ENCODE results near the gene ASPG. TPM values are rescaled to one million over a fixed set of nuclear protein-coding genes. Genes with fewer than 3 reads are reported as not detected.

ASPG gene
- total and polyA plus RNA-seq, 4 donors = 0.50 to 1.6 (median 1.1) TPM

DNA sequence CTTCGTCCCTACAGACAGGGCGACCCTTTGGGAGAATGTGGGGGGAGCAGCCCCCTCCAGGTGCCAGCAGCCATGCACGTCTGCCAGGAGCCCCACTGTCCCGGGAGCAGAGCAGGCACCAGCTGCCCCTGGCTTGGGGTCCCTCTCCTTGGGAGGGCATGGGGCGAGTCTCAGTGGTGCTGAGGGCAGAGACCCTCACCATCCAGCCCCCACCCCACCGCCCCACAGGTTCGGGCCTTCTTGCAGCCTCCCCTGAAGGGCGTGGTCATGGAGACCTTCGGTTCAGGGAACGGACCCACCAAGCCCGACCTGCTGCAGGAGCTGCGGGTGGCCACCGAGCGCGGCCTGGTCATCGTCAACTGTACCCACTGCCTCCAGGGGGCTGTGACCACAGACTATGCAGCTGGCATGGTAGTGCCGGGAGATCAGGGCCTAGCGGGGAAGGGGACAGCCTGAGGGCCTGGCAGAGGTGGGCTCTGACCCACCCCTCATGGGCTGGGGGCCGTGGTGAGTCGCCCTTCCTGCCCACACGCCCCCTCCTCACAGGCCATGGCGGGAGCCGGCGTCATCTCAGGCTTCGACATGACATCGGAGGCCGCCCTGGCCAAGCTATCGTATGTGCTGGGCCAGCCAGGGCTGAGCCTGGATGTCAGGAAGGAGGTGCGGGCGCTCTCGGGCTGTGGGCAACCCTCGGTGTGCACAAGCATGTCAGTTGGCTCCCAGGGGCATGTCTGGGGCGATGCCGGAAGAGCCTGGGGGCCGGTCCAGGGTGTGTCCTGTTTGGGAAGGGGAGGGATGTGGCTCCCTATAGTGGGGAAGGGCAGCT, 18.8 kb downstream of the ASPG start:
- no peaks in the 10 kb centered on the region for H3K27me3 ChIP-seq (ENCODE audit: control insufficient read depth, insufficient read depth, low read length)
- no peak for DNase-seq (ENCODE audit: low read depth in 4 of 6, low spot score in 6 of 6)
- H3K4me3 ChIP-seq (ENCODE audit: low read depth, low read length) = no peak overlapping the region
- no peaks in the 10 kb centered on the region for H3K9me3 ChIP-seq (ENCODE audit: control insufficient read depth, insufficient read depth, low read length)
- H3K27ac ChIP-seq (ENCODE audit: low read depth, low read length) = no peak overlapping the region
- 86% methylated on average over 30 of the region's 35 CpGs for WGBS (ENCODE audit: insufficient coverage)
- H3K4me1 ChIP-seq (ENCODE audit: control insufficient read depth, insufficient read depth, low read length) = peaks cover 11% of the 10 kb centered on the region
- peaks cover 2% of the 10 kb centered on the region for H3K36me3 ChIP-seq (ENCODE audit: control insufficient read depth, insufficient read depth, low read length)

DNA sequence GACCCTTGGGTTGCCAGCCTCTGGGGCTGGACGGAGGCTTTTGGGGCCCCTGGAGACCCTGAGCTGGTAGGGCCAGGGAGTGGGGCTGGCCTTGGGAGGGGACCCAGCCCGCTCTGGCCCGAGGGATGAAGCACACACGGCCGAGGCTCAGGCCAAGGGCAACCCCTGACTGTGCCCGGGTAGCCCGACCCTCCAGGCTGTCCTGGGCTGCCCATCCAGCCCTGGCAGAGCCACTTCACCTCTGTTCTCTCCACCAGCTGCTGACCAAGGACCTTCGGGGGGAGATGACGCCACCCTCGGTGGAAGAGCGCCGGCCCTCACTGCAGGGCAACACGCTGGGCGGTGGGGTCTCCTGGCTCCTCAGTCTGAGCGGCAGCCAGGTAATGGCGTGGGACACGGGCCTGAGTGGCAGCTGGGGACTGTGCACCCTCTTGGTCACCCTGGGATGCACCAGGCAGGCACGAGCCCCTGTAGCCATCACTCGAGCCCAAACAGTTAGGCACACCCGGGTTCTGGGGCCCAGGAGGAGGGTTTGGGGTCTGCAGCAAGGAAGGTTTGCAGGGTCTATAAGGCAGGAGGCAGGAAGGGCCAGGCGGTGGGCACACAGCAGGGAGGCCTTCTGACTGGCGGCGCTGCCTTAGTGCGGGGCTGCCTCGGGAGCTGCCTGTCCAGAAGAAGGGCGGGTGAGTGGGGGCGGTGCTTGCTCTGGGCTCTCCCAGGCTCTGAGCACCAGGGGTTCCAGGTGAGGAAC, 19.7 kb downstream of the ASPG start:
- H3K4me1 ChIP-seq (ENCODE audit: control insufficient read depth, insufficient read depth, low read length) = peaks cover 8% of the 10 kb centered on the region
- DNase-seq (ENCODE audit: low read depth in 4 of 6, low spot score in 6 of 6) = no peak
- H3K4me3 ChIP-seq (ENCODE audit: low read depth, low read length) = no peak overlapping the region
- H3K36me3 ChIP-seq (ENCODE audit: control insufficient read depth, insufficient read depth, low read length) = peaks cover 2% of the 10 kb centered on the region
- no peaks in the 10 kb centered on the region for H3K9me3 ChIP-seq (ENCODE audit: control insufficient read depth, insufficient read depth, low read length)
- H3K27ac ChIP-seq (ENCODE audit: low read depth, low read length) = no peak overlapping the region
- WGBS (ENCODE audit: insufficient coverage) = 86% methylated on average over 27 of the region's 27 CpGs
- no peaks in the 10 kb centered on the region for H3K27me3 ChIP-seq (ENCODE audit: control insufficient read depth, insufficient read depth, low read length)

DNA sequence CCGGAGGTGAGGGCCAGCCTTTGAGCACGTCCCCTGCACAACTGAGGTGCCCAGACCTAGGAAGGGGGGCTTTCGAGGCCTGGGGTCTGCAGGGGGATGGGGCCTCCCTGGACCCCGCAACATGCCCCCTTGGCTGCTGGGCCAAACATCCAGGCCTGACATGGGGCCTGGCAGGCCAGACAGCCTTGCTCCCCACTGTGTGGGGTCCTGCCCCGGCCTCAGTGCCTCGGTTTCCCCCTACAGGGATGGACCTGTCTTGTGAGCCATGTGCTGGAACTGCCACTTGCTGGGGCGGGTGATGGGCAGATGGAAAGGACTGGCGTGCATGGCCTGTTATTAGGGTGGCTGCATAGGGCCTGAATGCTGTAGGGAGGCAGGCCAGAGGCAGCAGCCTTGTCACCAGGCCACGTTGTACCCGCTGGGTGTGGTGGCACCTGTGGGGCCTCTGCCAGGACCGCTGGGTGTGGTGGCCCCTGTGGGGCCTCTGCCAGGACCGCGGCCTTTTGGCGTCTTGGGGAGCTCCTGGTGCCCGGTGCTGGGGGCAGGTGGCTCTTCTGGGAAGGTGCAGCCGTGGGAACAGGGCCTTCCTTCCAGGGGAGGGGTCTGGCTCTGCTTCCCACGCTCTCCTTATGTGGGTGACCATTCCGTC, 20.4 kb downstream of the ASPG start:
- no peak overlapping the region for H3K4me3 ChIP-seq (ENCODE audit: low read depth, low read length)
- peaks cover 2% of the 10 kb centered on the region for H3K36me3 ChIP-seq (ENCODE audit: control insufficient read depth, insufficient read depth, low read length)
- no peak for DNase-seq (ENCODE audit: low read depth in 4 of 6, low spot score in 6 of 6)
- 87% methylated on average over 18 of the region's 18 CpGs for WGBS (ENCODE audit: insufficient coverage)
- no peaks in the 10 kb centered on the region for H3K9me3 ChIP-seq (ENCODE audit: control insufficient read depth, insufficient read depth, low read length)
- no peaks in the 10 kb centered on the region for H3K27me3 ChIP-seq (ENCODE audit: control insufficient read depth, insufficient read depth, low read length)
- peaks cover 8% of the 10 kb centered on the region for H3K4me1 ChIP-seq (ENCODE audit: control insufficient read depth, insufficient read depth, low read length)
- H3K27ac ChIP-seq (ENCODE audit: low read depth, low read length) = no peak overlapping the region

DNA sequence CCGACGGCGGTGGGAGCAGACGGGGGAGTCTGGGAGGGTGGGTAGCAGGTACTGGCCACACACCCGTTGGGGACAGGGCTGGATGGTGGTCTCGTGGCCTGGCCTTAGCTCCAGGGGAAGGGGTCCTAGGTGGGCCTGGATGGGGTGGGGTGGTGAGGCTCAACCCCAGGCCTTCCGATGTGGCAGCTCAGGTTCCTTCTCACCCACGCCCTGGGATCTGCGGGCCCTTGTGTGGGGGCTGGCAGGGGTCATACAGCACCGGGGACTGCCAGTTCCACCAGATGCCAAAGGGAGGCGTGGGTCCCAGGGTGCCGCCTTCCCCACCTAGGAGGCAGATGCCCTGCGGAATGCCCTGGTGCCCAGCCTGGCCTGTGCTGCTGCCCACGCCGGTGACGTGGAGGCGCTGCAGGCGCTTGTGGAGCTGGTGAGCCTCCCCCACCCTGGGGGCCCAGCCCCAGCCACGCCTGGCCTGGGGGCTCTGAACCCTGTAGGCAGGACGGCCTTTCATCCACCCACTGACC, 21.0 kb downstream of the ASPG start:
- Histone ChIP-seq H3K4me1 (ENCODE audit: control insufficient read depth, insufficient read depth, low read length) (peaks cover 8% of the 10 kb centered on the region), H3K27ac (ENCODE audit: low read depth, low read length) (no peak overlapping the region), H3K4me3 (ENCODE audit: low read depth, low read length) (no peak overlapping the region), H3K36me3 (ENCODE audit: control insufficient read depth, insufficient read depth, low read length) (peaks cover 2% of the 10 kb centered on the region), H3K9me3 (ENCODE audit: control insufficient read depth, insufficient read depth, low read length) (no peaks in the 10 kb centered on the region), H3K27me3 (ENCODE audit: control insufficient read depth, insufficient read depth, low read length) (no peaks in the 10 kb centered on the region)
- DNase-seq (ENCODE audit: low read depth in 4 of 6, low spot score in 6 of 6) = no peak
- WGBS (ENCODE audit: insufficient coverage) = 93% methylated on average over 16 of the region's 20 CpGs

DNA sequence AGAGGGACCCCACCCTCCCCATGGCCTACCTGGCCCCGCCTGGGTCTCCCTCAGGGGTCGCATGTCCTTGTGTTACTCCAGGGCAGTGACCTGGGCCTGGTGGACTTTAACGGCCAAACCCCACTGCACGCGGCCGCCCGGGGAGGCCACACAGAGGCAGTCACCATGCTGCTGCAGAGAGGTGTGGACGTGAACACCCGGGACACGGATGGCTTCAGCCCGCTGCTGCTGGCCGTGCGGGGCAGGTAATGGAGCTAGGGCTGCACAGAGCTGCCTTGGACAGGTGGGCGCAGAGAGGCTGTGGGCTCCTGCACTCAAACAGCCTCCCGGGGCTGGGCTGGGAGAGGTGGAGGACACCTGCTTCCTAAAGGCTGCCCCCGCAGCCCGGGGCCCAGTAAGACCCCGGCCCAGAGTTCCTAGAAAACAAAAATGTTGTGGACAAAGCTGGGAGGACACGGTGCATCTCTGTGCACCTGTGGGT, 21.6 kb downstream of the ASPG start:
- 86% methylated on average over 19 of the region's 19 CpGs for WGBS (ENCODE audit: insufficient coverage)
- Histone ChIP-seq H3K4me1 (ENCODE audit: control insufficient read depth, insufficient read depth, low read length) (peaks cover 8% of the 10 kb centered on the region), H3K27me3 (ENCODE audit: control insufficient read depth, insufficient read depth, low read length) (no peaks in the 10 kb centered on the region), H3K36me3 (ENCODE audit: control insufficient read depth, insufficient read depth, low read length) (peaks cover 2% of the 10 kb centered on the region), H3K27ac (ENCODE audit: low read depth, low read length) (no peak overlapping the region), H3K9me3 (ENCODE audit: control insufficient read depth, insufficient read depth, low read length) (no peaks in the 10 kb centered on the region), H3K4me3 (ENCODE audit: low read depth, low read length) (no peak overlapping the region)
- no peak for DNase-seq (ENCODE audit: low read depth in 4 of 6, low spot score in 6 of 6)

DNA sequence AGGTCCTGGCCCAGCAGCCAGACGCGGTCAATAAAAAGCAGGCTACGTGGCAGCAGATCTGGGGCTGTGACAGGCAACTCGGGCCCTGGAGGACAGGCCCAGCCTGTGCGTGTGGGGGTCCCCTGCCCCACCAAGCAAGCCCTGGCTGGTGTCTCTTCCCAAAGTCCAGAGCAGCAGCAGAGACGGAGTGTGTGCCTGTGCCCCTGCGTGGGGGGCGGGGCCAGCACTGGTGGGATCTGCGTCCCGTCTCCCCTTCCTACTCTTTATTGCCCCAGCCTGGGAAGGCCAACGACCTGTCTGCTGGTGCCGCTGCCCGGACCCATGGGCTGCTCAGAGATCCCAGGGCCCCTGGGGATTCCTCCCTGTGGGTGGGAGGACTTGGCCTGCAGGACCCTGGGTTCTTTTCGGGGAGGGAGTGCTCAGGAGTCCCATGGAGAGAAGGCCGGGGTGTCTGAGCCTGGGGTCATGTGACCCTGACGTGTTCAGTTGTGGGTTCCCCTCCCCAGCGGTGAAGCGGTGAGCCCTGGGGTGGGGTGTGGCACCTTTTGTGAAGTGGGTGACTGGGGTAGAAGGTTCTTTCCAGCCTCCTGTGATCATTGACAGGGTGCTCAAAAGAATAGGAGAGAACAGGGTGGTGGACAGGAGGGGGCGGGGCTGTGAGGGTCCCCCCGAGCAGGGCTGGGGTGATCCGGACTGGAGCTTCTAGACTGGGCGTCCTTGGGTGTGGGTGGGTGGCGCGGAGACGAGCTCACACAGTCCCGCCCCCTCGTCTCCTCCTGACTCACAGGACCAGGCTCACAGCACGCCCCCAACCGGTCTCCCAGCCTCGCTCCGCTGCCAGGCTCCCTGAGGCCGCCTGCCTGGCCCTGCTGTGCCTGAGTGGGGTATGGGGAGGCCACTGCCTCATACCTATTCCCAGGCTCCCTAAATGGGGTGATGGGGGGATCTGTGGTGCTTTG, 22.4 kb downstream of the ASPG start:
- 75% methylated on average over 17 of the region's 32 CpGs for WGBS (ENCODE audit: insufficient coverage)
- Histone ChIP-seq H3K4me3 (ENCODE audit: low read depth, low read length) (no peak overlapping the region), H3K27me3 (ENCODE audit: control insufficient read depth, insufficient read depth, low read length) (no peaks in the 10 kb centered on the region), H3K27ac (ENCODE audit: low read depth, low read length) (no peak overlapping the region), H3K4me1 (ENCODE audit: control insufficient read depth, insufficient read depth, low read length) (peaks cover 8% of the 10 kb centered on the region), H3K9me3 (ENCODE audit: control insufficient read depth, insufficient read depth, low read length) (no peaks in the 10 kb centered on the region), H3K36me3 (ENCODE audit: control insufficient read depth, insufficient read depth, low read length) (peaks cover 2% of the 10 kb centered on the region)
- DNase-seq (ENCODE audit: low read depth in 4 of 6, low spot score in 6 of 6) = no peak

DNA sequence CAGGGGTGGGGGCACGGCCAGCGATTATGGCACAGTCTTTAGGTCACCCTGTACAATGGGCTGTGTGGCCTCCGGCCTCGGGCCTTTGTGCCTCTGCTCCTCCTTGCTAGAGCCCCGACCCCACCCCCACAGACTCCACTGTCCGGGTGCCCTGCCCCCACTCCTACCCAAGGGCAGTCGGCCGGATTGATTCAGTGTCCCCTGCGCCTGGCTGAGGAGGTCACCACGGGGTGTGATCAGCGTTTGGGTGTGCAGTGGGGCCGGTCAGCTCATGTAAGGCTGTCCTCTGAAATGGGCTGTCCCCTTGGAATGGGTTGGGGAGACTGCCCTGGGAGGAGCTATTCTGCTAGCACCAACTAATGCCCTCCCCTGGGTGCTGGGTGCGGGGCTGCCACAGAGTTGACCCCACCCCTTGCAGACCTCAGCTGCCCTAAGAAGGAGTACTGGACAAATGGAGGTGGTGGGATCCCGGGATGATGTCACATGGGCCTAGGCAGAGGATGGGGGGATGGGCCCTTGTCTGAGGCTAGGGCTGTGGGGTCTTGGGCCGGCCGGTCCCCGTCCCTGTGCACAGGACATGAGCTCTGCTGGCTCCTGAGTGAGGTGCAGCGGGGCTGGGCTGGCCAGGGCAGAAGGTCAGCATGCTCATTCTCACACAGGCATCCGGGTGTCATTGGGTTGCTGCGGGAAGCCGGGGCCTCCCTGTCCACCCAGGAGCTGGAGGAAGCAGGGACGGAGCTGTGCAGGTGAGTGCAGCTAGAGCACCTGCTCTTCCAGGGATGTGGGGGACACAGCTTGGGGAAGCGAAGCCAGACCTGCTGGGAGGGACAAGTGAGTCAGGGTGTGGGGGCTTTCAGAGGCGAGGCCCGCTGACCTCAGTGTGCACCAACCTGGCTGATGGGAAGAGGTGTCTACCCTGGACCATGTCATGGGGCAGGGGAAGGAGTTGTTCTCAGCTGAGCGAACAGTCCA, 23.4 kb downstream of the ASPG start:
- H3K27me3 ChIP-seq (ENCODE audit: control insufficient read depth, insufficient read depth, low read length) = peaks cover 6% of the 10 kb centered on the region
- 45% methylated on average over 23 of the region's 26 CpGs for WGBS (ENCODE audit: insufficient coverage)
- H3K36me3 ChIP-seq (ENCODE audit: control insufficient read depth, insufficient read depth, low read length) = no peaks in the 10 kb centered on the region
- DNase-seq (ENCODE audit: low read depth in 4 of 6, low spot score in 6 of 6) = no peak
- no peak overlapping the region for H3K27ac ChIP-seq (ENCODE audit: low read depth, low read length)
- H3K4me3 ChIP-seq (ENCODE audit: low read depth, low read length) = no peak overlapping the region
- H3K9me3 ChIP-seq (ENCODE audit: control insufficient read depth, insufficient read depth, low read length) = no peaks in the 10 kb centered on the region
- H3K4me1 ChIP-seq (ENCODE audit: control insufficient read depth, insufficient read depth, low read length) = no peaks in the 10 kb centered on the region

DNA sequence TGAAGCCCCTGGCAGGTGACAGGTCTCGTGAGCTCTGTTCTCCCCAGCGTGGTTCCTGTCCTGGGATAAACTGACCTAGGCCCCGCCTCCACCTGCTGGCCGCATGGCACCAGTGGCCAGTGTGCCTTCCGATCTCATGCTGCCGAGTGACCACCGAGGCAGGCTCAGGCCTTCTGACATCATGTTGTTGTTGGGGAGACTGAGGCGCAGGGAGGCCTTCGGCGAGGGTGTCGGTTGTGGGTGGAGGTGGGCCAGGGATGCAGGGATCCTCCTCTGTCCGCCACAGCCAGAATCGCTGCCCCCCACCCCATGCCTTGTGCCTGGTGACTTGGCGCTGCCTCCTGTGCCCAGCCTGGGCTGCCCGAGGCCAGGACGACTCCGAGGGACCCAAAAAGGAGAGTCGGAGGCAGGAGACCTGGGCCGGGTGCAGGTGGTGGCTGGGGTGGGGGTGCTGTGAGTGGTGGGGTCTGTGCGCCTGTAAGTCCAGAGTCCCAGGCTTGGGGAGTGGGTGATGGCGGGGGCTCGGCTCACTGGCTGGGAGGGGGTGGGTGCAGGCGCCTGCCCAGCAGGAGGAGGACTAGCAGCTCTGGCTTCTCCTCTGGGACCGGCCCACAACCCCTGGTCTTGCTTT, 24.3 kb downstream of the ASPG start:
- Histone ChIP-seq H3K9me3 (ENCODE audit: control insufficient read depth, insufficient read depth, low read length) (no peaks in the 10 kb centered on the region), H3K4me1 (ENCODE audit: control insufficient read depth, insufficient read depth, low read length) (no peaks in the 10 kb centered on the region), H3K36me3 (ENCODE audit: control insufficient read depth, insufficient read depth, low read length) (no peaks in the 10 kb centered on the region), H3K4me3 (ENCODE audit: low read depth, low read length) (no peak overlapping the region), H3K27me3 (ENCODE audit: control insufficient read depth, insufficient read depth, low read length) (peaks cover 15% of the 10 kb centered on the region), H3K27ac (ENCODE audit: low read depth, low read length) (no peak overlapping the region)
- no peak for DNase-seq (ENCODE audit: low read depth in 4 of 6, low spot score in 6 of 6)
- WGBS (ENCODE audit: insufficient coverage) = 90% methylated on average over 24 of the region's 24 CpGs

Measured in spinal cord (tissue), 10 donors.